GM20000 (cell line): ENCODE measurements around the gene PLPP4.

ENCODE experiments used
- DNase-seq: peaks from one replicate; pipeline ENCODE4 v3.0.0; 2012; ENCODE audit warnings: low spot score
- CTCF ChIP-seq: IDR thresholded peaks from 2 replicates; pipeline ENCODE4 v1.5.1; 2012; ENCODE audit warnings: mild to moderate bottlenecking, control low read depth; ENCODE audit errors: extremely low read depth, missing control alignments

PLPP4 gene

GRCh38 chr10:120456626-120457430 is at the start of gene PLPP4:
Gene PLPP4 (plus strand): TSS chr10:120457227. CDS start chr10:120457306, 79 bp downstream.
- peak; percentile 59 for DNase-seq
- no peak for TF ChIP-seq CTCF

GRCh38 chr10:120409816-120410215 is 47.2 kb upstream of the PLPP4 start:
- TF ChIP-seq CTCF, result no peak
- no peak for DNase-seq

GRCh38 chr10:120414946-120415345 is 42.1 kb upstream of the PLPP4 start:
- no peak for TF ChIP-seq CTCF
- DNase-seq, result no peak

GRCh38 chr10:120415709-120416330 is 41.2 kb upstream of the PLPP4 start:
- no peak for DNase-seq
- no peak for TF ChIP-seq CTCF

GRCh38 chr10:120420421-120420820 is 36.6 kb upstream of the PLPP4 start:
- no peak for TF ChIP-seq CTCF
- no peak for DNase-seq

GRCh38 chr10:120421250-120421649 is 35.8 kb upstream of the PLPP4 start:
- no peak for TF ChIP-seq CTCF
- DNase-seq, result no peak

- DNase-seq, result no peak
- TF ChIP-seq CTCF, result no peak
Observed at GRCh38 chr10:120422457-120422856, 34.6 kb upstream of the PLPP4 start.
